Testis (tissue), 3 donors: Measurements from ENCODE around the gene PITPNC1. TPM values are rescaled to one million over a fixed set of nuclear protein-coding genes. Genes with fewer than 3 reads are reported as not detected.
"Not testable (repeated sequence)": the region's sequence is repeated elsewhere in the genome, so short reads cannot be mapped to it uniquely, and the experiment has no call there.

Experiments
- DNase-seq: peaks from one replicate; pipeline ENCODE4 v3.0.0-alpha.2; 2019
- H3K27ac ChIP-seq, 2 donors: fragments of 200-600 bp; sonication (generic); one replicate each; pipeline ENCODE4 v1.5.1; 2019
- H3K27me3 ChIP-seq: fragments of 200-600 bp; sonication (generic); one replicate; pipeline ENCODE4 v1.5.1; 2019
- H3K36me3 ChIP-seq: fragments of 200-600 bp; sonication (generic); one replicate; pipeline ENCODE4 v1.5.1; 2017; ENCODE audit warnings: low read depth; ENCODE audit errors: missing control alignments
- H3K4me1 ChIP-seq: fragments of 200-600 bp; sonication (generic); one replicate; pipeline ENCODE4 v1.5.1; 2019
- H3K4me3 ChIP-seq, 2 donors: fragments of 200-600 bp; sonication (generic); one replicate each; pipeline ENCODE4 v1.5.1; 2017 to 2019
- H3K9me3 ChIP-seq: fragments of 200-600 bp; sonication (generic); one replicate; pipeline ENCODE4 v1.5.1; 2017
- CTCF ChIP-seq, 3 experiments: fragments of 450-650 bp in 2 of 3; fragments of 200-600 bp in 1 of 3; sonication (generic) in 1 of 3; IDR thresholded peaks; one replicate each; pipeline ENCODE4 v1.5.1; 2016 to 2019; ENCODE audit warnings: antibody characterized with exemption in 3 of 3, mild to moderate bottlenecking in 2 of 3, moderate library complexity in 1 of 3
- POLR2A ChIP-seq: fragments of 450-650 bp; IDR thresholded peaks from one replicate; pipeline ENCODE4 v1.6.1; 2017; ENCODE audit warnings: antibody characterized with exemption, mild to moderate bottlenecking, moderate library complexity
- WGBS, 2 donors: methylation state at CpG; one replicate each; pipeline ENCODE4 v1.1.5; 2018; 5-methylcytosine and 5-hydroxymethylcytosine counted together
- intact Hi-C: fragments of 100-400 bp; cut with DNase I; formaldehyde crosslinking; loops from one replicate; pipeline ENCODE4 v1.15.1; 2023; ENCODE audit warnings: low total_unique reads
- polyA plus RNA-seq: library from polyadenylated mRNA; stranded (reverse); fragments of 350-450 nt; fragmentation: Illumina TruSeq; extraction: RNeasy Lipid Tissue Mini Kit (QIAGEN cat#74804); gene quantifications from one replicate; pipeline ENCODE4 v1.2.3, GENCODE V29; 2014; ENCODE audit warnings: low read depth, low replicate concordance; ENCODE audit not compliant: insufficient read depth
- total RNA-seq, 2 donors: library from RNA; depleted of rRNA; stranded (reverse); fragments of >200 nt; gene quantifications; one replicate each; pipeline ENCODE4 v1.2.3, GENCODE V29; 2016

Gene PITPNC1
- total and polyA plus RNA-seq, 3 donors from 2014 or later: 8.3 to 12.8 (median 12.2) TPM

- DNase-seq: no peak
- TF ChIP-seq CTCF (IDR thresholded peaks at IDR 0.05) (no peak), POLR2A (no peak)
- intact Hi-C loops: no loop called here
- no peak overlapping the region for H3K27ac ChIP-seq
- H3K9me3 ChIP-seq: no peaks in the 10 kb centered on the region
- H3K4me1 ChIP-seq: no peaks in the 10 kb centered on the region
- H3K27me3 ChIP-seq: no peaks in the 10 kb centered on the region
- H3K36me3 ChIP-seq: no peaks in the 10 kb centered on the region
- 71 to 77% methylated on average over 12 of the region's 12 CpGs for WGBS, 2 donors
- H3K4me3 ChIP-seq: no peak overlapping the region
Observed at GRCh38 chr17:67336859-67337258, 40.2 kb upstream of the PITPNC1 start.

GRCh38 chr17:67338353-67338752, 38.7 kb upstream of the PITPNC1 start:
- H3K4me1 ChIP-seq, H3K27me3 ChIP-seq, H3K9me3 ChIP-seq, H3K27ac ChIP-seq, intact Hi-C loops, DNase-seq, H3K4me3 ChIP-seq, H3K36me3 ChIP-seq: not testable (repeated sequence)
- WGBS, 2 donors: 91 to 92% methylated on average over 7 of the region's 7 CpGs

- H3K36me3 ChIP-seq: no peaks in the 10 kb centered on the region
- 94 to 95% methylated on average over 5 of the region's 5 CpGs for WGBS, 2 donors
Observed at GRCh38 chr17:67343237-67343636, 33.8 kb upstream of the PITPNC1 start.

GRCh38 chr17:67347826-67348225, 29.3 kb upstream of the PITPNC1 start:
- WGBS, 2 donors: 95 to 96% methylated on average over 3 of the region's 3 CpGs
- H3K4me1 ChIP-seq: no peaks in the 10 kb centered on the region
- intact Hi-C loops: no loop called here
- H3K4me3 ChIP-seq: no peak overlapping the region
- no peak for DNase-seq
- TF ChIP-seq POLR2A (no peak), CTCF (IDR thresholded peaks at IDR 0.05) (no peak)
- H3K27ac ChIP-seq: no peak overlapping the region
- no peaks in the 10 kb centered on the region for H3K9me3 ChIP-seq
- no peaks in the 10 kb centered on the region for H3K36me3 ChIP-seq
- no peaks in the 10 kb centered on the region for H3K27me3 ChIP-seq

More at GRCh38 chr17:67343237-67343636, 33.8 kb upstream of the PITPNC1 start:
- H3K9me3 ChIP-seq: no peaks in the 10 kb centered on the region
- H3K27me3 ChIP-seq: no peaks in the 10 kb centered on the region
- no peak overlapping the region for H3K27ac ChIP-seq
- TF ChIP-seq POLR2A: no peak
- no peak for TF ChIP-seq CTCF (IDR thresholded peaks at IDR 0.05)
- no peak overlapping the region for H3K4me3 ChIP-seq
- intact Hi-C loops: no loop called here
- no peak for DNase-seq
- no peaks in the 10 kb centered on the region for H3K4me1 ChIP-seq

- TF ChIP-seq CTCF (IDR thresholded peaks at IDR 0.05): no peak
- no peak for TF ChIP-seq POLR2A
- Histone ChIP-seq H3K27ac (no peak overlapping the region), H3K4me1 (no peaks in the 10 kb centered on the region), H3K27me3 (no peaks in the 10 kb centered on the region), H3K4me3 (no peak overlapping the region), H3K36me3 (no peaks in the 10 kb centered on the region), H3K9me3 (no peaks in the 10 kb centered on the region)
- intact Hi-C loops: no loop called here
- no peak for DNase-seq
- 92 to 100% methylated on average over 1 of the region's 1 CpG for WGBS, 2 donors
Observed at GRCh38 chr17:67349420-67349819, 27.7 kb upstream of the PITPNC1 start.
